Fibroblast of mammary gland (primary cell): ENCODE results near the gene EMP2.

Experiments used
- DNase-seq: peaks from one replicate; pipeline ENCODE4 v3.0.0-alpha.2; 2010; ENCODE audit warnings: low read depth
- H3K4me3 ChIP-seq: 2 replicates; pipeline ENCODE4 v1.5.1; 2011; ENCODE audit warnings: low read depth, mild to moderate bottlenecking, low read length, moderate library complexity; ENCODE audit not compliant: control insufficient read depth
- CTCF ChIP-seq: conservative IDR thresholded peaks from 2 replicates; pipeline ENCODE4 v1.5.1; 2011; ENCODE audit warnings: low read depth, low read length, inconsistent platforms; ENCODE audit not compliant: control insufficient read depth, insufficient read depth

Gene EMP2

GRCh38 chr16:10592611-10593010 is 12.2 kb upstream of the EMP2 start:
- TF ChIP-seq CTCF, result no peak
- no peak for DNase-seq
- H3K4me3 ChIP-seq, result no peak overlapping the region

- no peak for DNase-seq
- no peak overlapping the region for H3K4me3 ChIP-seq
- no peak for TF ChIP-seq CTCF
Observed at GRCh38 chr16:10590342-10590741, 9.9 kb upstream of the EMP2 start.

- H3K4me3 ChIP-seq, result no peak overlapping the region
- TF ChIP-seq CTCF, result no peak
- no peak for DNase-seq
Observed at GRCh38 chr16:10589109-10589508, 8.7 kb upstream of the EMP2 start.

- H3K4me3 ChIP-seq, result no peak overlapping the region
- DNase-seq, result no peak
- no peak for TF ChIP-seq CTCF
Observed at GRCh38 chr16:10587622-10588021, 7.2 kb upstream of the EMP2 start.

- peak; percentile 89 for DNase-seq
- H3K4me3 ChIP-seq, result no peak overlapping the region
- TF ChIP-seq CTCF, result no peak
Observed at GRCh38 chr16:10584981-10585438, 4.6 kb upstream of the EMP2 start.

- DNase-seq, result no peak
- no peak for TF ChIP-seq CTCF
- no peak overlapping the region for H3K4me3 ChIP-seq
Observed at GRCh38 chr16:10583269-10583668, 2.9 kb upstream of the EMP2 start.

GRCh38 chr16:10581507-10581906 is 1.1 kb upstream of the EMP2 start:
- H3K4me3 ChIP-seq, result no peak overlapping the region
- no peak for DNase-seq
- no peak for TF ChIP-seq CTCF
